Thoracic aorta (tissue), 2 donors: ENCODE data around the gene OXT. TPM values are rescaled to one million over a fixed set of nuclear protein-coding genes. Genes with fewer than 3 reads are reported as not detected.
"Not testable (repeated sequence)": the region's sequence is repeated elsewhere in the genome, so short reads cannot be mapped to it uniquely, and the experiment has no call there.

Experiments used
- ATAC-seq: fragments of 150-250 bp; one replicate; pipeline ENCODE4 v1.8.0; 2017; ENCODE audit warnings: low read depth; ENCODE audit not compliant: insufficient number of reproducible peaks, low FRiP score
- DNase-seq: peaks from one replicate; pipeline ENCODE4 v3.0.0-alpha.2; 2020; ENCODE audit warnings: low spot score
- H3K27ac ChIP-seq, 2 donors: fragments of 200-600 bp; sonication (generic); 1 replicate in 1 of 2; 2 replicates in 1 of 2; pipeline ENCODE4 v1.5.1; 2016; ENCODE audit warnings: mild to moderate bottlenecking in 2 of 2, moderate library complexity in 2 of 2
- H3K27me3 ChIP-seq: fragments of 200-600 bp; sonication (generic); replicated peaks from 2 replicates; pipeline ENCODE4 v1.6.0; 2016; ENCODE audit warnings: mild to moderate bottlenecking; ENCODE audit not compliant: insufficient read depth
- H3K36me3 ChIP-seq: fragments of 200-600 bp; sonication (generic); one replicate; pipeline ENCODE4 v1.5.1; 2016
- H3K4me1 ChIP-seq, 2 donors: fragments of 200-600 bp; sonication (generic); 1 replicate in 1 of 2; 2 replicates in 1 of 2; pipeline versions ENCODE4 v1.5.1 to v1.6.0; 2016; ENCODE audit warnings: low read depth in 2 of 2, mild to moderate bottlenecking in 1 of 2; ENCODE audit not compliant: control insufficient read depth in 1 of 2
- H3K4me3 ChIP-seq: fragments of 200-600 bp; sonication (generic); 2 replicates; pipeline ENCODE4 v1.5.1; 2016; ENCODE audit warnings: mild to moderate bottlenecking
- H3K9me3 ChIP-seq: fragments of 200-600 bp; sonication (generic); 2 replicates; pipeline ENCODE4 v1.5.1; 2016
- total RNA-seq, 2 donors: library from RNA; depleted of rRNA; stranded (reverse); fragments of >200 nt; gene quantifications; one replicate each; pipeline versions ENCODE4 v1.1.0 to v1.2.3, GENCODE V29; 2016
- TF ChIP-seq, protein P1 (sequence below): fragments of 200-600 bp; sonication (generic); IDR thresholded peaks from one replicate; pipeline ENCODE4 v1.5.1; 2019; ENCODE audit warnings: antibody characterized with exemption

Gene OXT
- total RNA-seq, 2 donors from 2014 or later = not detected

GRCh38 chr20:3059489-3059888 is 11.9 kb upstream of the OXT start:
- no peaks in the 10 kb centered on the region for H3K27me3 ChIP-seq
- no peak overlapping the region for H3K27ac ChIP-seq
- no peaks in the 10 kb centered on the region for H3K9me3 ChIP-seq
- H3K36me3 ChIP-seq = no peaks in the 10 kb centered on the region
- ATAC-seq (no peak), DNase-seq (no peak)
- TF ChIP-seq, protein P1, sequence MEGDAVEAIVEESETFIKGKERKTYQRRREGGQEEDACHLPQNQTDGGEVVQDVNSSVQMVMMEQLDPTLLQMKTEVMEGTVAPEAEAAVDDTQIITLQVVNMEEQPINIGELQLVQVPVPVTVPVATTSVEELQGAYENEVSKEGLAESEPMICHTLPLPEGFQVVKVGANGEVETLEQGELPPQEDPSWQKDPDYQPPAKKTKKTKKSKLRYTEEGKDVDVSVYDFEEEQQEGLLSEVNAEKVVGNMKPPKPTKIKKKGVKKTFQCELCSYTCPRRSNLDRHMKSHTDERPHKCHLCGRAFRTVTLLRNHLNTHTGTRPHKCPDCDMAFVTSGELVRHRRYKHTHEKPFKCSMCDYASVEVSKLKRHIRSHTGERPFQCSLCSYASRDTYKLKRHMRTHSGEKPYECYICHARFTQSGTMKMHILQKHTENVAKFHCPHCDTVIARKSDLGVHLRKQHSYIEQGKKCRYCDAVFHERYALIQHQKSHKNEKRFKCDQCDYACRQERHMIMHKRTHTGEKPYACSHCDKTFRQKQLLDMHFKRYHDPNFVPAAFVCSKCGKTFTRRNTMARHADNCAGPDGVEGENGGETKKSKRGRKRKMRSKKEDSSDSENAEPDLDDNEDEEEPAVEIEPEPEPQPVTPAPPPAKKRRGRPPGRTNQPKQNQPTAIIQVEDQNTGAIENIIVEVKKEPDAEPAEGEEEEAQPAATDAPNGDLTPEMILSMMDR = no peak
- H3K4me1 ChIP-seq = no peaks in the 10 kb centered on the region
- H3K4me3 ChIP-seq = no peak overlapping the region

- DNase-seq, H3K4me3 ChIP-seq, H3K36me3 ChIP-seq, ATAC-seq, H3K4me1 ChIP-seq, H3K9me3 ChIP-seq, H3K27ac ChIP-seq, H3K27me3 ChIP-seq: not testable (repeated sequence)
Observed at GRCh38 chr20:3064119-3064518, 7.3 kb upstream of the OXT start.

DNA sequence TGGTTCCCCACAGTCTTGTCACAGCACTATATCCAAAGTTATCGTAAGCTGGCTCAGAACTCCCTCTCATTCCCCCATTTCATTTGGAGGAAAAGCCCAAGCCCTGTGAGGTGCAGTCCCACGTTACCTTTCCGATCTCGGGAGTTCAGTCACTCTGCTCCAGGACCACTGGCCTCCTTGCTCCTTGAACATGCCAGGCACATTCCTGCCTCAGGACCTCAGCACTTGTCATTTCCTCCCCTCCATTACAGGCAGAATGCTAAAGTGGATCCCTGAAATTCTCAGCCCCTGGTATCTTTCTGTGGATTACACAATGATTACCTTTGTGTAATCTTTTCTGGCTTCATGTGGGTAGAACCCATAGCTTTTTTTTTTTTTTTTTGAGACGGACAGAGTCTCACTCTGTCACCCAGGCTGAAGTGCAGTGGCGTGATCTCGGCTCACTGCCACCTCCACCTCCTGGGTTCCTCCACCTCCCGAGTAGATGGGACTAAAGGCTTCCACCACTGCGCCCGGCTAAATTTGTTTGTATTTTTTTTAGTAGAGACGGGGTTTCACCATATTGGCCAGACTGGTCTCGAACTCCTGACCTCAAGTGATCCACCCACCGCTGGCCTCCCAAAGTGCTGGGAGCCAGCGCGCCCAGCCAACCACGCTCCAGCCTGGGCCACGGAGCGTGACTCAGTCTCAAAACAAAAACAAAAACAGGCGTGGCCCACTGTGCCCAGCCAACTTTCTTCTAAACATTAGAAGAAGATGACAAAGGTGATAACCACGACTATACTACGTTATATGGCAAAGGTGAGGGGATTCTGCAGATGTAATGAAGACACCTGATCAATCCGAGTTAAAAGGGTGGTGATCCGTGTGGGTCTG is 4.0 kb upstream of the OXT start:
- DNase-seq (no peak), ATAC-seq (no peak)
- peaks cover 7 to 8% of the 10 kb centered on the region in 2 donors for H3K4me1 ChIP-seq
- peaks cover 6% of the 10 kb centered on the region for H3K27me3 ChIP-seq
- TF ChIP-seq, protein P1 = no peak
- no peaks in the 10 kb centered on the region for H3K36me3 ChIP-seq
- H3K9me3 ChIP-seq = no peaks in the 10 kb centered on the region
- no peak overlapping the region for H3K4me3 ChIP-seq
- no peak overlapping the region for H3K27ac ChIP-seq

DNA sequence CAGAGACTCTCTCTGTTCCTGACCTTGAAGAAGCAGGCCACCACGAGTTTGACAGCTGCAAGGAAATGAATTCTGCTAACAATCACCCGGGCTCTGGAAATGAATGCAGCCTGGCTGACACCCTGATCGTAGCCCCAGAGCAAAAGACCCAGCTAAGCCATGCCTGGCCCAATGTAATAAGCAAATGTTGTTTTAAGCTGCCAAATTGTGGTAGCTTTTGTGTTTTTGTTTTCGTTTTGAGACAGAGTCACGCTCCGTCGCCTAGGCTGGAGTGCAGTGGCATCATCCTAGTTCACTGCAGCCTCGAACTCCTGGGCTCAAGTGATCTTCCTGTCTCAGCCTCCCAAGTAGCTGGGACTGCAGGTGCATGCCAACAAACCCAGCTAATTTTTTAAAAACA is 3.3 kb upstream of the OXT start:
- peaks cover 7 to 8% of the 10 kb centered on the region in 2 donors for H3K4me1 ChIP-seq
- no peaks in the 10 kb centered on the region for H3K9me3 ChIP-seq
- no peak overlapping the region for H3K4me3 ChIP-seq
- DNase-seq (no peak), ATAC-seq (no peak)
- peaks cover 6% of the 10 kb centered on the region for H3K27me3 ChIP-seq
- no peaks in the 10 kb centered on the region for H3K36me3 ChIP-seq
- H3K27ac ChIP-seq = no peak overlapping the region
- TF ChIP-seq, protein P1 = no peak

GRCh38 chr20:3068986-3069900 is 2.2 kb upstream of the OXT start:
- Histone ChIP-seq H3K4me3 (no peak overlapping the region), H3K27me3 (peaks cover 6% of the 10 kb centered on the region), H3K4me1 (peaks cover 7 to 8% of the 10 kb centered on the region in 2 donors), H3K36me3 (no peaks in the 10 kb centered on the region), H3K27ac (no peak overlapping the region), H3K9me3 (no peaks in the 10 kb centered on the region)
- ATAC-seq (no peak), DNase-seq (no peak)
- TF ChIP-seq, protein P1 = no peak
